ENCODE measurements around the gene RBCK1. TPM values are rescaled to one million over a fixed set of nuclear protein-coding genes. Genes with fewer than 3 reads are reported as not detected.

The RBCK1 gene
- total RNA-seq, 1 donor from 2014 or later, result 111 TPM

GRCh38 chr20:430091-430999 lies 22.2 kb downstream of the RBCK1 start:
- no peak overlapping the region for H3K27ac Mint-ChIP-seq
- peaks cover 20% of the 10 kb centered on the region for H3K36me3 Mint-ChIP-seq
- DNase-seq (ENCODE audit: low spot score in 2 of 2, unreplicated experiment in 2 of 2), result no peak
- no peak overlapping the region for H3K4me3 Mint-ChIP-seq
- peaks cover 11% of the 10 kb centered on the region for H3K4me1 Mint-ChIP-seq
- TF ChIP-seq CTCF (IDR thresholded peaks at IDR 0.05; ENCODE audit: unreplicated experiment), result no peak
- no peaks in the 10 kb centered on the region for H3K9me3 Mint-ChIP-seq
- H3K27me3 Mint-ChIP-seq (ENCODE audit: low read depth), result no peaks in the 10 kb centered on the region

GRCh38 chr20:431012-431904 lies 23.2 kb downstream of the RBCK1 start:
- H3K36me3 Mint-ChIP-seq, result peaks cover 24% of the 10 kb centered on the region
- H3K27me3 Mint-ChIP-seq (ENCODE audit: low read depth), result no peaks in the 10 kb centered on the region
- no peak for DNase-seq (ENCODE audit: low spot score in 2 of 2, unreplicated experiment in 2 of 2)
- H3K4me3 Mint-ChIP-seq, result no peak overlapping the region
- peak overlapping the region; percentile 86 for H3K27ac Mint-ChIP-seq
- peaks cover 11% of the 10 kb centered on the region for H3K4me1 Mint-ChIP-seq
- peak; percentile 22 for TF ChIP-seq CTCF (IDR thresholded peaks at IDR 0.05; ENCODE audit: unreplicated experiment)
- no peaks in the 10 kb centered on the region for H3K9me3 Mint-ChIP-seq

GRCh38 chr20:432208-432607 lies 24.1 kb downstream of the RBCK1 start:
- Mint-ChIP-seq H3K9me3 (no peaks in the 10 kb centered on the region), H3K27ac (no peak overlapping the region), H3K27me3 (ENCODE audit: low read depth) (no peaks in the 10 kb centered on the region), H3K4me3 (no peak overlapping the region), H3K4me1 (peaks cover 11% of the 10 kb centered on the region), H3K36me3 (peaks cover 21% of the 10 kb centered on the region)
- no peak for TF ChIP-seq CTCF (IDR thresholded peaks at IDR 0.05; ENCODE audit: unreplicated experiment)
- no peak for DNase-seq (ENCODE audit: low spot score in 2 of 2, unreplicated experiment in 2 of 2)

GRCh38 chr20:432677-433299 lies 24.7 kb downstream of the RBCK1 start:
- Mint-ChIP-seq H3K9me3 (no peaks in the 10 kb centered on the region), H3K36me3 (peaks cover 24% of the 10 kb centered on the region), H3K4me3 (no peak overlapping the region), H3K27ac (no peak overlapping the region), H3K4me1 (peaks cover 11% of the 10 kb centered on the region), H3K27me3 (ENCODE audit: low read depth) (no peaks in the 10 kb centered on the region)
- DNase-seq (ENCODE audit: low spot score in 2 of 2, unreplicated experiment in 2 of 2), result no peak
- no peak for TF ChIP-seq CTCF (IDR thresholded peaks at IDR 0.05; ENCODE audit: unreplicated experiment)

GRCh38 chr20:433300-433975 lies 25.3 kb downstream of the RBCK1 start:
- Mint-ChIP-seq H3K9me3 (no peaks in the 10 kb centered on the region), H3K27ac (peak overlapping the region; percentile 69), H3K4me3 (no peak overlapping the region), H3K36me3 (peaks cover 20% of the 10 kb centered on the region), H3K27me3 (ENCODE audit: low read depth) (no peaks in the 10 kb centered on the region), H3K4me1 (peaks cover 11% of the 10 kb centered on the region)
- no peak for DNase-seq (ENCODE audit: low spot score in 2 of 2, unreplicated experiment in 2 of 2)
- TF ChIP-seq CTCF (IDR thresholded peaks at IDR 0.05; ENCODE audit: unreplicated experiment), result no peak

Data from mesothelial cell of epicardium (in vitro differentiated cells).